Activated CD4-positive, alpha-beta T cell treated with anti-CD3 and anti-CD28 coated beads, Interleukin-2, amount 50 U/mL, for 48 hours (primary cell): ENCODE results near the gene PSTPIP2.
"Not testable (repeated sequence)": the region's sequence is repeated elsewhere in the genome, so short reads cannot be mapped to it uniquely, and the experiment has no call there.

Experiments used
- DNase-seq, 2 experiments: peaks; one replicate each; pipeline ENCODE4 v3.0.0-alpha.2; 2020

Gene PSTPIP2

GRCh38 chr18:46035696-46036680 is 36.1 kb downstream of the PSTPIP2 start:
- DNase-seq = no peak

- DNase-seq = no peak
These were observed 37.8 kb downstream of the PSTPIP2 start for GRCh38 chr18:46034230-46034629.

GRCh38 chr18:46031741-46032140 is 40.3 kb downstream of the PSTPIP2 start:
- DNase-seq = no peak

- DNase-seq = no peak
These were observed 43.5 kb downstream of the PSTPIP2 start for GRCh38 chr18:46028536-46028891.

- DNase-seq = no peak
These were observed 52.1 kb downstream of the PSTPIP2 start for GRCh38 chr18:46019936-46020335.

- DNase-seq = peak; percentile 13 to 34
These were observed 58.4 kb downstream of the PSTPIP2 start for GRCh38 chr18:46013484-46014189.

- DNase-seq = no peak
These were observed 61.4 kb downstream of the PSTPIP2 start for GRCh38 chr18:46010676-46011075.

GRCh38 chr18:46010050-46010449 is 62.0 kb downstream of the PSTPIP2 start:
- DNase-seq = no peak

GRCh38 chr18:46009125-46009840 is 62.8 kb downstream of the PSTPIP2 start:
- no peak for DNase-seq

- DNase-seq = no peak
These were observed 63.5 kb downstream of the PSTPIP2 start for GRCh38 chr18:46008531-46008930.

GRCh38 chr18:46007165-46007564 is 64.9 kb downstream of the PSTPIP2 start:
- DNase-seq = no peak

- no peak for DNase-seq
These were observed 69.1 kb downstream of the PSTPIP2 start for GRCh38 chr18:46002934-46003333.

GRCh38 chr18:46001892-46002291 is 70.2 kb downstream of the PSTPIP2 start:
- no peak for DNase-seq

- no peak for DNase-seq
These were observed 71.0 kb downstream of the PSTPIP2 start for GRCh38 chr18:46001074-46001473.

- no peak for DNase-seq
These were observed 72.5 kb downstream of the PSTPIP2 start for GRCh38 chr18:45999536-45999935.

GRCh38 chr18:45998244-45998643 is 73.8 kb downstream of the PSTPIP2 start:
- peak in 1 of 2 experiments; percentile 14 for DNase-seq

- peak; percentile 36 to 51 for DNase-seq
These were observed 74.3 kb downstream of the PSTPIP2 start for GRCh38 chr18:45997700-45998151.

- no peak for DNase-seq
These were observed 76.6 kb downstream of the PSTPIP2 start for GRCh38 chr18:45995461-45995860.

- DNase-seq = no peak
These were observed 78.6 kb downstream of the PSTPIP2 start for GRCh38 chr18:45993438-45993837.

- not testable (repeated sequence) for DNase-seq
These were observed 79.5 kb downstream of the PSTPIP2 start for GRCh38 chr18:45992527-45992926.

GRCh38 chr18:45991788-45992187 is 80.3 kb downstream of the PSTPIP2 start:
- DNase-seq = no peak

- DNase-seq = no peak
These were observed 87.4 kb downstream of the PSTPIP2 start for GRCh38 chr18:45984546-45985235.

- DNase-seq = no peak
These were observed 90.2 kb downstream of the PSTPIP2 start for GRCh38 chr18:45981821-45982220.
